ENCODE results near the gene PSMB2.

PSMB2 gene

GRCh38 chr1:35637401-35637809, 3.9 kb downstream of the PSMB2 start (continued):
- TF ChIP-seq TSHZ2 (CRISPR knock-in tag; IDR thresholded peaks at IDR 0.05): no peak
- TF ChIP-seq OSR1 (CRISPR knock-in tag; IDR thresholded peaks at IDR 0.05): no peak

GRCh38 chr1:35633547-35633946, 7.8 kb downstream of the PSMB2 start:
- TF ChIP-seq SNAI2 (CRISPR knock-in tag; IDR thresholded peaks at IDR 0.05) (no peak), POU6F1 (CRISPR knock-in tag; IDR thresholded peaks at IDR 0.05; ENCODE audit: borderline replicate concordance, low read depth) (no peak), RARB (CRISPR knock-in tag; IDR thresholded peaks at IDR 0.05) (no peak), GLIS3 (CRISPR knock-in tag; IDR thresholded peaks at IDR 0.05) (no peak), ZNF8 (CRISPR knock-in tag; IDR thresholded peaks at IDR 0.05) (no peak), ESRRG (CRISPR knock-in tag; IDR thresholded peaks at IDR 0.05) (no peak), ISL1 (CRISPR knock-in tag; IDR thresholded peaks at IDR 0.05) (no peak), PATZ1 (CRISPR knock-in tag; IDR thresholded peaks at IDR 0.05; ENCODE audit: borderline replicate concordance) (no peak), ZFP3 (CRISPR knock-in tag; IDR thresholded peaks at IDR 0.05) (no peak), CSRNP3 (CRISPR knock-in tag; IDR thresholded peaks at IDR 0.05) (no peak), CREB5 (CRISPR knock-in tag; IDR thresholded peaks at IDR 0.05; ENCODE audit: low read depth) (no peak), TSHZ2 (CRISPR knock-in tag; IDR thresholded peaks at IDR 0.05) (no peak), ARNTL (CRISPR knock-in tag; IDR thresholded peaks at IDR 0.05; ENCODE audit: borderline replicate concordance, low read depth) (no peak), ZFP30 (CRISPR knock-in tag; IDR thresholded peaks at IDR 0.05) (no peak)
- no peak for ATAC-seq

- no peak for TF ChIP-seq BACH2 (CRISPR knock-in tag; IDR thresholded peaks at IDR 0.05; ENCODE audit: borderline replicate concordance)
- no peak for TF ChIP-seq ZNF8 (CRISPR knock-in tag; IDR thresholded peaks at IDR 0.05)
- TF ChIP-seq CSRNP3 (CRISPR knock-in tag; IDR thresholded peaks at IDR 0.05): no peak
- TF ChIP-seq GLIS3 (CRISPR knock-in tag; IDR thresholded peaks at IDR 0.05): no peak
- ATAC-seq: no peak
These were observed 9.9 kb downstream of the PSMB2 start for GRCh38 chr1:35631396-35631795.

All from SK-N-SH treated with all-trans-retinoic acid at 6 μM for 48 hours (cell line).